ENCODE results near the gene NSMCE1. TPM values are rescaled to one million over a fixed set of nuclear protein-coding genes. Genes with fewer than 3 reads are reported as not detected.
"Not testable (repeated sequence)": the region's sequence is repeated elsewhere in the genome, so short reads cannot be mapped to it uniquely, and the experiment has no call there.

Gene NSMCE1
- total RNA-seq, 1 donor from 2014 or later = 61.0 TPM

DNA sequence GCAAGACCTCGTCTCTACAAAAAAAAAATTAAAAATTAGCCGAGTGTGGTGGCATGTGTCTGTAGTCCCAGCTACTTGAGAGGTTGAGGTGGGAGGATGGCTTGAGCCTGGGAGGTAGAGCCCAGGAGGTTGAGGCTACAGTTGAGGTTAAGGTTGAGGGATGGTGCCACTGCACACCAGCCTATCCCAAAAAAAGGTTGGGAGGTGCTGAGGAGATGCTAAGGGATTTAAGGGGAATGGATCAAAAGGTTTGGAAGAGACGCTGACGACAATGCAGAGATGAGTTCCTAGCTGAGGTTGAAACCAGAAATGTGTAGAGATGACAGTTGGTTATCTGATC lies 4.7 kb upstream of the NSMCE1 start:
- Mint-ChIP-seq H3K4me3 (peak overlapping the region; percentile 25), H3K4me1 (peaks cover 66% of the 10 kb centered on the region), H3K27me3 (no peaks in the 10 kb centered on the region), H3K36me3 (ENCODE audit: low read depth) (peaks cover 3% of the 10 kb centered on the region), H3K9me3 (no peaks in the 10 kb centered on the region), H3K27ac (peak overlapping the region; percentile 93)
- ChIA-PET CTCF (interaction anchor here (0.6 to 1.5 kb wide), 3 partner anchors 32 to 56 kb away, joined by 3 read pairs; no protein-coding TSS in a partner anchor), POLR2A (interaction anchor here (0.8 to 3.8 kb wide), 10 partner anchors 10 to 130 kb away, joined by 3 to 14 read pairs (median 4); partner anchors contain the start of gene IL21R)
- intact Hi-C loops (cut with micrococcal nuclease) = no loop called here
- TF ChIP-seq, protein P1, sequence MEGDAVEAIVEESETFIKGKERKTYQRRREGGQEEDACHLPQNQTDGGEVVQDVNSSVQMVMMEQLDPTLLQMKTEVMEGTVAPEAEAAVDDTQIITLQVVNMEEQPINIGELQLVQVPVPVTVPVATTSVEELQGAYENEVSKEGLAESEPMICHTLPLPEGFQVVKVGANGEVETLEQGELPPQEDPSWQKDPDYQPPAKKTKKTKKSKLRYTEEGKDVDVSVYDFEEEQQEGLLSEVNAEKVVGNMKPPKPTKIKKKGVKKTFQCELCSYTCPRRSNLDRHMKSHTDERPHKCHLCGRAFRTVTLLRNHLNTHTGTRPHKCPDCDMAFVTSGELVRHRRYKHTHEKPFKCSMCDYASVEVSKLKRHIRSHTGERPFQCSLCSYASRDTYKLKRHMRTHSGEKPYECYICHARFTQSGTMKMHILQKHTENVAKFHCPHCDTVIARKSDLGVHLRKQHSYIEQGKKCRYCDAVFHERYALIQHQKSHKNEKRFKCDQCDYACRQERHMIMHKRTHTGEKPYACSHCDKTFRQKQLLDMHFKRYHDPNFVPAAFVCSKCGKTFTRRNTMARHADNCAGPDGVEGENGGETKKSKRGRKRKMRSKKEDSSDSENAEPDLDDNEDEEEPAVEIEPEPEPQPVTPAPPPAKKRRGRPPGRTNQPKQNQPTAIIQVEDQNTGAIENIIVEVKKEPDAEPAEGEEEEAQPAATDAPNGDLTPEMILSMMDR (IDR thresholded peaks at IDR 0.05) = no peak
- ATAC-seq (ENCODE audit: low read depth) = no peak
- no peak for DNase-seq

DNA sequence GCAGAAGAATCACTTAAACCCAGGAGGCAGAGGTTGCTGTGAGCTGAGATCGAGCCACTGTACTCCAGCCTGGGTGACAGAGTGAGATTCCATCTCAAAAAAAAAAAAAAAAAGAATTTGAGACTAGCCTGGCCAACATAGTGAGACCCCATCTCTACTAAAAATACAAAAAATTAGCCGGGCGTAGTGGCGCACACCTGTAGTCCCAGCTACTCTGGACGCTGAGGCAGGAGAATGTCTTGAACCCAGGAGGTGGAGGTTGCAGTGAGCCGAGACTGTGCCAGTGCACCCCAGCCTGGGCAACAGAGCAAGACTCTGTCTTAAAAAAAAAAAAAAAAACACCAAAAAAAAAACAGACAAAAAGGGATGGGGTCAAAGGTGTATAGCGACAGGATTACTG lies 4.1 kb upstream of the NSMCE1 start:
- H3K9me3 Mint-ChIP-seq; DNase-seq; H3K4me3 Mint-ChIP-seq; H3K36me3 Mint-ChIP-seq (ENCODE audit: low read depth); ATAC-seq (ENCODE audit: low read depth); intact Hi-C loops (cut with micrococcal nuclease); H3K27me3 Mint-ChIP-seq: not testable (repeated sequence)
- H3K27ac Mint-ChIP-seq = peak overlapping the region; percentile 93
- H3K4me1 Mint-ChIP-seq = peaks cover 71% of the 10 kb centered on the region
- ChIA-PET CTCF (interaction anchor here (0.9 kb wide), 1 partner anchor 46 kb away, joined by 3 read pairs; no protein-coding TSS in a partner anchor), POLR2A (interaction anchor here (0.7 to 3.8 kb wide), 4 partner anchors 10 to 36 kb away, joined by 3 to 14 read pairs (median 4); no protein-coding TSS in a partner anchor)

DNA sequence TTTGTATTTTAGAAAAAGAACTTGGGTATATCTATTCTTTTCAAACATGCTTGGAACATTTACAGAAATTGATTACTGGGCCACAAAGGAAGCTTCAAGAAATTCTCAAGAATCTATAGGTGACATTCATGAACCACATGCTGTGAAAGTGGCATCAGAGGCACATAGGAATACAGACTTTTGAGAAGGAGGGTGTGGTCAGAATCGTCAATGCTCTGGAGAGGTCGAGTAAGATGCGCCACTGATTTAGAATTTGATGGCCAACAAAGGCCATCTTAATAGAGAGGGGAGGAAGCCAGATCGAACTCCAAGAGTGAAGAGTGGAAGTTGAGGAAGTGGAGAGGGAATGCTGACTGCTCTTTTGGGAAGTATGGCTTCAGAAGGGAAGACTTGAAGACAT lies 3.5 kb upstream of the NSMCE1 start:
- H3K27ac Mint-ChIP-seq = peak overlapping the region; percentile 80
- intact Hi-C loops (cut with micrococcal nuclease) = no loop called here

DNA sequence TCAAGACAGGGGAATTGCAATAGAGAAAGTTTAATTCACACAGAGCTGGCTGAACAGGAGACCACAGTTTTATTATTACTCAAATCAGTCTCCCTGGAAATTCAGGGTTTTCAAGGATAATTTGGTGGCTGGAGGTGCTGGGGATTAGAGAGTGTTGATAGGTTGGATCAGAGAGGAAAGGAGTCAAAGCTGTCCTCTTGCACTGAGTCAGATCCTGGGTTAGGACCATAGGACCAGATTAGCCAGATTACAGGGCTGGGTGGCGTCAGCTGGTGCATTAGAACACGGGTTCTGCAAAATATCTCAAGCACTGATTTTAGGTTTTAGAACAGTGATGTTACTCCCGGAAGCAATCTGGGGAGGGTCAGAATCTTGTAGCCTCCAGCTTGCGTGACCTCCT lies 1.8 kb upstream of the NSMCE1 start:
- H3K27me3 Mint-ChIP-seq = no peaks in the 10 kb centered on the region

More for the DNA sequence above, 3.5 kb upstream of the NSMCE1 start:
- ChIA-PET CTCF (no interaction called here), POLR2A (interaction anchor here (0.7 to 3.8 kb wide), 5 partner anchors 9 to 35 kb away, joined by 3 to 14 read pairs (median 6); no protein-coding TSS in a partner anchor)
- H3K27me3 Mint-ChIP-seq = no peaks in the 10 kb centered on the region
- ATAC-seq (ENCODE audit: low read depth) (no peak), DNase-seq (no peak)
- TF ChIP-seq, protein P1 (IDR thresholded peaks at IDR 0.05) = no peak
- H3K4me1 Mint-ChIP-seq = peaks cover 76% of the 10 kb centered on the region
- peaks cover 6% of the 10 kb centered on the region for H3K36me3 Mint-ChIP-seq (ENCODE audit: low read depth)
- peak overlapping the region; percentile 2 for H3K4me3 Mint-ChIP-seq
- H3K9me3 Mint-ChIP-seq = no peaks in the 10 kb centered on the region

DNA sequence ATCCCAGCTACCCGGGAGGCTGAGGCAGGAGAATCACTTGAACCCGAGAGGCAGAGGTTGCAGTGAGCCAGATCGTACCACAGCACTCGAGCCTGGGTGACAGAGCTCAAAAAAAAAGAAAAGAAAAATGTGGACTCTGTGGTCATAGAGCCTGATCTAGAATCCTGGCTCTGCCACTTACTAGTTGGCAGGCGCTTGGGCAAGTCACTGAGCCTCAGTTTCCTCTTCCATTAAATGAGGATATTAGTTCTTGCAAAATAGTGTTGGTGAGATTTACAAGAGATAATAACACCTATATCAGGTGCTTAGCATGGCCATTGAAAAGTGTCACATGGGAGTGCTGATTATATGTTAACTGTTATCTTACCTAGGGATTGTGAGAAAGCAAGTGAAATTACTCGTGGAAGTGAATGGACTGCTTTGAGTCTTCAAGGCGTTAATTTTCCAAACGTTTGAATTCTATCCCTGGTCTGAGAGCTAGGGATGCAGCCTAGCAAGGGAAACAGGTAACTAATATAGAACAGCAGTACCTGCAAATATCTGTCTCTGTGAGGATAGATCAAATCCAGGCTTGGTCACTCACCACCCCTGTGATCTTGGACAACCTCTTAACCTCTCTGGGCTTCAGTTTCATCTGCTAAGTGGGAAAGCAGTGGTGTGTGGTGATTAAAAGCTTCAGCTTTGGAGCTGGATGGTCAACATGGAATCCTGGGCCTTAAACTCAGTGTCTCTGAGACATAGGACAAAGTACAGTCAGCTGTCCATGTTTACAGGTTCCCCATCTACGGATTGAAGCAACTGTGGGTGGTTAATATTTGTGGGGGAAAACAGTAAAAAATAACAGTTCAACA lies 953 bp upstream of the NSMCE1 start:
- ATAC-seq (ENCODE audit: low read depth) (no peak), DNase-seq (no peak)
- H3K27me3 Mint-ChIP-seq = no peaks in the 10 kb centered on the region
- H3K4me1 Mint-ChIP-seq = peaks cover 74% of the 10 kb centered on the region
- TF ChIP-seq, protein P1 (IDR thresholded peaks at IDR 0.05) = no peak
- CTCF ChIA-PET = interaction anchor here (1.2 kb wide), 1 partner anchor 98 kb away, joined by 3 read pairs; no protein-coding TSS in a partner anchor
- POLR2A ChIA-PET = interaction anchor here (0.6 to 3.8 kb wide), 11 partner anchors 9 to 181 kb away, joined by 3 to 21 read pairs (median 4); partner anchors contain the start of gene KDM8
- H3K9me3 Mint-ChIP-seq = no peaks in the 10 kb centered on the region
- peak overlapping the region; percentile 99 for H3K27ac Mint-ChIP-seq
- peaks cover 12% of the 10 kb centered on the region for H3K36me3 Mint-ChIP-seq (ENCODE audit: low read depth)
- H3K4me3 Mint-ChIP-seq = peak overlapping the region; percentile 96
- intact Hi-C loops (cut with micrococcal nuclease) = loop anchor here (2.0 kb wide), 3 partner anchors 15 to 67 kb away; partner anchors contain the start of gene KDM8

More for the DNA sequence above, 1.8 kb upstream of the NSMCE1 start:
- H3K9me3 Mint-ChIP-seq = no peaks in the 10 kb centered on the region
- ATAC-seq (ENCODE audit: low read depth) (no peak), DNase-seq (no peak)
- H3K4me3 Mint-ChIP-seq = peak overlapping the region; percentile 12
- peak overlapping the region; percentile 43 for H3K27ac Mint-ChIP-seq
- ChIA-PET POLR2A (interaction anchor here (1.4 to 3.8 kb wide), 7 partner anchors 8 to 134 kb away, joined by 3 to 21 read pairs (median 4); no protein-coding TSS in a partner anchor), CTCF (interaction anchor here (1.2 kb wide), 1 partner anchor 97 kb away, joined by 3 read pairs; no protein-coding TSS in a partner anchor)
- peaks cover 12% of the 10 kb centered on the region for H3K36me3 Mint-ChIP-seq (ENCODE audit: low read depth)
- peaks cover 71% of the 10 kb centered on the region for H3K4me1 Mint-ChIP-seq
- intact Hi-C loops (cut with micrococcal nuclease) = no loop called here
- TF ChIP-seq, protein P1 (IDR thresholded peaks at IDR 0.05) = no peak
